D721Med (cell line): Measurements from ENCODE around the gene LGALS9.

Experiments
- DNase-seq: peaks from one replicate; pipeline ENCODE4 v3.0.0; 2011; ENCODE audit warnings: low spot score; ENCODE audit not compliant: insufficient read length
- FAIRE-seq: peaks from 2 replicates; lab custom pipeline; 2011; peaks lifted over from hg19 to GRCh38; lab: Jason Lieb, UNC
- TF ChIP-seq, protein P1 (sequence below): IDR thresholded peaks from 2 replicates; pipeline ENCODE4 v1.5.1; 2012; ENCODE audit warnings: mild to moderate bottlenecking, control low read depth; ENCODE audit not compliant: insufficient read depth; ENCODE audit errors: missing control alignments

LGALS9 gene

GRCh38 chr17:27630607-27631410, at the start of gene LGALS9:
Gene LGALS9 (plus strand): TSS chr17:27631188. CDS start chr17:27631266, 78 bp downstream.
- TF ChIP-seq, protein P1, sequence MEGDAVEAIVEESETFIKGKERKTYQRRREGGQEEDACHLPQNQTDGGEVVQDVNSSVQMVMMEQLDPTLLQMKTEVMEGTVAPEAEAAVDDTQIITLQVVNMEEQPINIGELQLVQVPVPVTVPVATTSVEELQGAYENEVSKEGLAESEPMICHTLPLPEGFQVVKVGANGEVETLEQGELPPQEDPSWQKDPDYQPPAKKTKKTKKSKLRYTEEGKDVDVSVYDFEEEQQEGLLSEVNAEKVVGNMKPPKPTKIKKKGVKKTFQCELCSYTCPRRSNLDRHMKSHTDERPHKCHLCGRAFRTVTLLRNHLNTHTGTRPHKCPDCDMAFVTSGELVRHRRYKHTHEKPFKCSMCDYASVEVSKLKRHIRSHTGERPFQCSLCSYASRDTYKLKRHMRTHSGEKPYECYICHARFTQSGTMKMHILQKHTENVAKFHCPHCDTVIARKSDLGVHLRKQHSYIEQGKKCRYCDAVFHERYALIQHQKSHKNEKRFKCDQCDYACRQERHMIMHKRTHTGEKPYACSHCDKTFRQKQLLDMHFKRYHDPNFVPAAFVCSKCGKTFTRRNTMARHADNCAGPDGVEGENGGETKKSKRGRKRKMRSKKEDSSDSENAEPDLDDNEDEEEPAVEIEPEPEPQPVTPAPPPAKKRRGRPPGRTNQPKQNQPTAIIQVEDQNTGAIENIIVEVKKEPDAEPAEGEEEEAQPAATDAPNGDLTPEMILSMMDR: no peak
- DNase-seq (no peak), FAIRE-seq (no peak)

GRCh38 chr17:27582696-27583095, 48.3 kb upstream of the LGALS9 start:
- TF ChIP-seq, protein P1: no peak
- FAIRE-seq (no peak), DNase-seq (no peak)

- FAIRE-seq (no peak), DNase-seq (no peak)
- TF ChIP-seq, protein P1: no peak
Observed at GRCh38 chr17:27585153-27585681, 45.8 kb upstream of the LGALS9 start.

DNA sequence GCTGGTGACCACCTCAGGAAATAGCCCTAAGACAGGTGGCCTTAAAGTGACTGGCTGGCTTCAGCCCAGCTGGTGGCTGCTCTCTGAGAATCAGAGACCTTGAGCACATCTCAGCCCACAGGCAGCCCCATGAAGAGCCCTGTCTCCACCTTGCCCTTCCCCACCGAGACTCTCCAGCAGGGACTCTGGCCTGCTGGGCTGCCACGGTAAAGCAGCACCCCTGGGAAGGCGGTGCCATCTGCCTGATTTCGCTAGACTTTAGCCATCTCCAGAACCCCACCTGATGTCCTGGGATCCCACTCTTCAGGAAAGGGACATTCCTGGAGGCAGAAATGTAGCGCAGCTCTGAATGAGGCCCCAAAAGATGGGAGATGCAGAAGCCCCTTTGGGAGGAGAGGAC, 45.2 kb upstream of the LGALS9 start:
- TF ChIP-seq, protein P1: no peak
- FAIRE-seq (no peak), DNase-seq (no peak)

DNA sequence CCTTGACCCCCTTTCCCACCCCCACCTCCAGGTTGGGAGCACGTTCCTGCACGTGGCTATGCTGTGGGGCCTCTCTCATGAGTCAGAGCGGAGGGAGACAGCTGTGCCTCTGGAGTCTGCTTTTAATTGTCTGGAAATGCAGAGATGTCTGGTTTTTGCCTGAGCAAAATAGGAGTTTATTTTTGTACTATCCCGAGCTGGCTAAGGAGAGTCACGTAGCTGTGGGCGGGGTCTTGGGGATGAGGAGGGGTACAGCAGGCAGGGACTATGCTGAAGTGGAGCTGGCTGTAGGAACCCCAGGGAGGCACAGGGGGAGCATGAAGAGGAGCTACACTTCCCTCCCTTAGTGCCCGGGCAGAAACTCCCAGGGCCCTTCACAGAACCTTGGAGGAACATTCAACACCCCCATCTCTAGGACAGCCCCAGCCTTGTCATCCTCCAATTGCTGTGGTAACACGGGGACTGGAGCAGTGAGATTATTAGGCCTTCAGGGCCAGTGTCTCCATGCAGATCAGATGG, 44.7 kb upstream of the LGALS9 start:
- FAIRE-seq: no peak
- no peak for DNase-seq
- TF ChIP-seq, protein P1: no peak

DNA sequence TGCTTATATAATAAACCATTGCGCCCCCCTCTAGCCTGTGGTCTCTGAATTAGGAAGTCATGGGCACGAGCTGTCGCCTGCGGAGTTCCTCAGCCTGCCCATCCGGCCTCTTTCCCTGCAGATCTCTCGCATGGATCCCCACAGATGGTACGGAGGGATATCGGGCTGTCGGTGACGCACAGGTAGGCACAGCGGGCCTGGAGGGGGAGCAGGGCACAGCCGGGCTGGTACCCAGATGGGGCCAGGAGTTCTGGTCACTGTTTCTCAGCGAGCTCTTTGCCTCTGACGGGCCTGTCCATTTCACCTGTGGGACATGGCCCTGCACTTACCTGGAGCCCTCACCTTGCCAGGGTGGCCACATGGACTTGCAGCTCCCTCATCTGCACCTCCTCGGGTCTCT, 42.6 kb upstream of the LGALS9 start:
- DNase-seq: no peak
- FAIRE-seq: no peak
- TF ChIP-seq, protein P1: no peak

DNA sequence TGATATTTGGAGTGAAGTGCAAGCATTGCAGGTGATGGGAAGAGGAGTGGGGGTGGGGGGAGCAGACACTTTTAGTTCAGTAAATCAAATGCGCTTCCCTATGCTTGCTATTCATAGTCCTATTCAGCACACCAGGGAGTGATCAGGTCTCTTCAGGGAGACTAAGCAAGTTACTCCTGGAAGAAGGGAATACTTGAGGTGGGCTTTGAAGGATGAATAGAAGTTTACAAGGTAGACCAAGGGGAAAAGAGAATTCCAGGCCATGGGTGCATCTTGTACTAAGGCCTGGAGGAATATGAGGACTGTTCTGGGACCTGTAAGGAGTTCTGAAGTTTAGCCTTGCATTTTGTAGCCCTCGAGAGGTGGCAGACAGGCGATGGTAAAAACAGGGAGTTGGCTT, 40.1 kb upstream of the LGALS9 start:
- DNase-seq (no peak), FAIRE-seq (no peak)
- TF ChIP-seq, protein P1: no peak
